HG03565 (cell line): Measurements from ENCODE around the gene NPNT.

Experiments used
- ATAC-seq: cut with Tn5 transposase; IDR thresholded peaks from one replicate; pipeline ENCODE4 v1.9.1; 2021; ENCODE audit warnings: mild to moderate bottlenecking, moderate library complexity; ENCODE audit not compliant: unreplicated experiment

The NPNT gene

GRCh38 chr4:106017975-106018374, 122.7 kb downstream of the NPNT start:
- no peak for ATAC-seq

GRCh38 chr4:106019771-106020170, 124.5 kb downstream of the NPNT start:
- no peak for ATAC-seq
